SK-MEL-5 (cell line): ENCODE measurements around the gene CAMSAP1. TPM values are rescaled to one million over a fixed set of nuclear protein-coding genes. Genes with fewer than 3 reads are reported as not detected.
"Not testable (repeated sequence)": the region's sequence is repeated elsewhere in the genome, so short reads cannot be mapped to it uniquely, and the experiment has no call there.

Experiments used
- DNase-seq: peaks from one replicate; pipeline ENCODE4 v3.0.0-alpha.2; 2016; ENCODE audit warnings: low read depth, low spot score
- in situ Hi-C: cut with HindIII; loops from 2 replicates; pipeline ENCODE4 v1.10.0; 2016; ENCODE audit warnings: low sequenced_read_pairs, high pct_unique_total_duplicates, low pct_unique_long_range_greater_than_20kb
- total RNA-seq: library from RNA; depleted of rRNA; stranded (reverse); fragments of >200 nt; shearing (Covaris generic); gene quantifications from 2 replicates; pipeline ENCODE4 v1.2.3, GENCODE V29; 2014

Gene CAMSAP1
- total RNA-seq, 1 experiment from 2014 or later, result 14.7 TPM

GRCh38 chr9:135925496-135926133 is 18.3 kb upstream of the CAMSAP1 start:
- in situ Hi-C loops, result no loop called here
- DNase-seq, result no peak

- in situ Hi-C loops, result no loop called here
- no peak for DNase-seq
Observed at GRCh38 chr9:135924628-135925338, 17.4 kb upstream of the CAMSAP1 start.

- DNase-seq, result no peak
- in situ Hi-C loops, result no loop called here
Observed at GRCh38 chr9:135923508-135923907, 16.2 kb upstream of the CAMSAP1 start.

GRCh38 chr9:135921749-135922310 is 14.5 kb upstream of the CAMSAP1 start:
- DNase-seq, result no peak
- in situ Hi-C loops, result no loop called here

GRCh38 chr9:135920973-135921585 is 13.7 kb upstream of the CAMSAP1 start:
- DNase-seq, result no peak
- in situ Hi-C loops, result no loop called here

- in situ Hi-C loops, result no loop called here
- DNase-seq, result no peak
Observed at GRCh38 chr9:135920256-135920930, 13.0 kb upstream of the CAMSAP1 start.

- in situ Hi-C loops, result no loop called here
- no peak for DNase-seq
Observed at GRCh38 chr9:135919318-135919890, 12.1 kb upstream of the CAMSAP1 start.

- in situ Hi-C loops, DNase-seq: not testable (repeated sequence)
Observed at GRCh38 chr9:135916227-135916626, 8.9 kb upstream of the CAMSAP1 start.

- no peak for DNase-seq
Observed at GRCh38 chr9:135914921-135915320, 7.6 kb upstream of the CAMSAP1 start.

GRCh38 chr9:135911233-135911632 is 3.9 kb upstream of the CAMSAP1 start:
- DNase-seq, in situ Hi-C loops: not testable (repeated sequence)

More at GRCh38 chr9:135914921-135915320, 7.6 kb upstream of the CAMSAP1 start:
- in situ Hi-C loops, result no loop called here

- no peak for DNase-seq
- in situ Hi-C loops, result no loop called here
Observed at GRCh38 chr9:135910757-135911156, 3.4 kb upstream of the CAMSAP1 start.

GRCh38 chr9:135910216-135910615 is 2.9 kb upstream of the CAMSAP1 start:
- in situ Hi-C loops, result no loop called here
- DNase-seq, result no peak

GRCh38 chr9:135909371-135909770 is 2.0 kb upstream of the CAMSAP1 start:
- DNase-seq, result no peak
- in situ Hi-C loops, result no loop called here

- in situ Hi-C loops, result no loop called here
- DNase-seq, result no peak
Observed at GRCh38 chr9:135908754-135909204, 1.4 kb upstream of the CAMSAP1 start.

GRCh38 chr9:135908093-135908753 is 877 bp upstream of the CAMSAP1 start:
- in situ Hi-C loops, result no loop called here

GRCh38 chr9:135907006-135907430 is 328 bp downstream of the CAMSAP1 start:
- in situ Hi-C loops, result no loop called here
- DNase-seq, result peak; percentile 9

More at GRCh38 chr9:135908093-135908753, 877 bp upstream of the CAMSAP1 start:
- no peak for DNase-seq
